HG02840 (cell line): ENCODE data around the gene MT1H.
"Not testable (repeated sequence)": the region's sequence is repeated elsewhere in the genome, so short reads cannot be mapped to it uniquely, and the experiment has no call there.

Experiments used
- ATAC-seq: cut with Tn5 transposase; IDR thresholded peaks from one replicate; pipeline ENCODE4 v1.9.1; 2021; ENCODE audit warnings: mild to moderate bottlenecking, moderate library complexity, moderate number of reproducible peaks; ENCODE audit not compliant: unreplicated experiment, low FRiP score

MT1H gene

GRCh38 chr16:56662357-56663354, 7.0 kb upstream of the MT1H start:
- no peak for ATAC-seq

DNA sequence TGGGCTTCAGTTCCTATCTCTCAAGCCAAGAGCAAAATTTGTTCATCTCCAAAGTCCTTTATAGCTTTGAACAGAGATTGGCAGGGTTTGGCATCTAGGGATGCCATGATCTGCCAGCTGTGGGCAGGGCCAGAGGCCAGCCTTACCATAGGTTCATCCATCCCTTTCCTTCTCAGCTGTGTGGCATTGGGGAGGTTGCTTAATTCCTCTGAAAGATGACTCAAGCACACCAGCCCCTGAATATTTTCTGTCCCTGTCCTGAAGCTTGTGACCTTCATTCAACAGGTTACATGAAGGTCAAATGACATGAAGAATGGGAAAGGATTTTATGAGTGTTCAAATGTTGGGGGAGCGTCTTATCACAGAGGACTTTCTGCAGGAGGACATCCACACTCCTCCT, 5.1 kb upstream of the MT1H start:
- no peak for ATAC-seq

- not testable (repeated sequence) for ATAC-seq
Measured at GRCh38 chr16:56665286-56666261, 4.0 kb upstream of the MT1H start.

GRCh38 chr16:56667581-56668571, 1.7 kb upstream of the MT1H start, which contains the start of gene MT1G:
TSS of gene MT1G (minus strand) at chr16:56668065. CDS start at chr16:56667993, 72 bp downstream.
- ATAC-seq, result no peak

DNA sequence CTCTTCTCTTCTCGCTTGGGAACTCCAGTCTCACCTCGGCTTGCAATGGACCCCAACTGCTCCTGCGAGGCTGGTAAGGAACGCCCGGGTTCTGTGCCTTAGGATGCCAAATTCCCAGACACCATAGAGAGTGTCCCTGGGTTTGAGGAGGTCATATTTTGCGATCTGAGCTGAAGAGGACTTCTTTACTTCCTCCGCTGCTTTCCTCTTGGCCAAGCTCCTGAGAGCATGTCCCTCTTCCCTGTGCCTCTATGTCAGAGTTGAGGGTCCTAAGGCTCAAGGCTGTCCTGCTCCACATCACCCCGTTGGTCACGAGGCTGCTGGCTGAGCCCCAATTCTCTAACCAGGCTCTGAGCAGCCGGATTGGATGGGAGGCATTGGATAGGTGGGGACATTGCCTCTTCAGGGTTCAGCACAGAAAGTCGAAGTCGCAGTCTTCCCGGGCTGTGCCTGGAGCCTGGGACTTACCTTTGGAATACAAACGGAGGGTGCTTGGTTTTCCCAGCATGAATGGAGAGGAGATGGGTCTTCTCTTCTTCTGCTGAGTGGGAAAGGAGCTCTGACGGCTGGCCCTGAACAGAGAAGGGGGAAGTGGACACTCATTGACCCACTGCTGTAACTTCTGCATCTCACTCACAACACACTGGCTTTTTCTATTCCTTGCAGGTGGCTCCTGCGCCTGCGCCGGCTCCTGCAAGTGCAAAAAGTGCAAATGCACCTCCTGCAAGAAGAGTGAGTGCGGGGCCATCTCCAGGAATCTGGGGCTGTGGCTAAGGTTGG, 416 bp downstream of the MT1H start:
- ATAC-seq, result no peak

DNA sequence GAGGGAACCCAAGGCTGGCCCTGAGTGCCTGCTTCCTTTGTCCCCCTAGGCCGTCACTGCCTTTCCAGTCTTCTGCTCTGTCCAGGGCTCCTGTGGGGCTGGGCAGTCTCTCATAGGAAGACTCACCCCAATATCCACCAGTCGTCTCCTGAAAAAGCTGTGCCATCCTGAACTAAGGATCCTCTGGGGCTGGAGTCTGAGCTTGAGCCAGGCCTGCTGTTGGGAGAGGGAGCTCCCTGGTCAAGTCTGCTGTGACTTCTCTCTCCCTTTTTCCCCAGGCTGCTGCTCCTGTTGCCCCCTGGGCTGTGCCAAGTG, 963 bp downstream of the MT1H start:
- ATAC-seq, result no peak

GRCh38 chr16:56671691-56672090, 2.1 kb downstream of the MT1H start:
- ATAC-seq, result not testable (repeated sequence)

GRCh38 chr16:56672171-56672570, 2.6 kb downstream of the MT1H start:
- ATAC-seq, result not testable (repeated sequence)

- ATAC-seq, result no peak
Measured at GRCh38 chr16:56672761-56673536, 3.3 kb downstream of the MT1H start.

DNA sequence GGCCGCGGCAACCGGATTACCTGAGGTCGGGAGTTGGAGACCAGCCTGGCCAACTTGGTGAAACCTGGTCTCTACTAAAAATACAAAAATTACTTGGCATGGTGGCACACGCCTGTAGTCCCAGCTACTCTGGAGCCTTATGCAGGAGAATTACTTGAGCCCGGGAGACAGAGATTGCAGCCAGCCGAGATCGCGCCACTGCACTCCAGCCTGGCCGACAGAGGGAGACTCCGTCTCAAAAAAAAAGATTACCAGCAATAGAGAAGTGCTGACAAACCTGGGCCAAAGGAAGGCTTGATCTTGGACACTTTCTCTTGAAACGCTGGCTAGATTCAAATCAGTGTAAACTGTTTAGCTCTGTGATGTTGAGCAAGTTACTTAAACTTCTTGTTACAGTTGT, 4.3 kb downstream of the MT1H start:
- ATAC-seq, result no peak

DNA sequence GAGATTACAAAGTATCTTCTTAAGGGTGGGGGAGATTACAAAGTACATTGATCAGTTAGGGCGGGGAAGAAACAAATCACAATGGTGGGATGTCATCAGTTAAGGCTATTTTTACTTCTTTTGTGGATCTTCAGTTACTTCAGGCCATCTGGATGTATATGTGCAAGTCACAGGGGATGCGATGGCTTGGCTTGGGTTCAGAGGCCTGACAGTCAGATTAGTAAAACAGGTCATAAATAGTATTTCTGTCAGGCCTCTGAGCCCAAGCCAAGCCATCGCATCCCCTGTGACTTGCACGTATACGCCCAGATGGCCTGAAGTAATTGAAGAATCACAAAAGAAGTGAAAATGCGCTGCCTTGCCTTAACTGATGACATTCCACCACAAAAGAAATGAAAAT, 5.0 kb downstream of the MT1H start:
- ATAC-seq, result not testable (repeated sequence)

- ATAC-seq, result no peak
Measured at GRCh38 chr16:56675685-56676210, 6.1 kb downstream of the MT1H start.

DNA sequence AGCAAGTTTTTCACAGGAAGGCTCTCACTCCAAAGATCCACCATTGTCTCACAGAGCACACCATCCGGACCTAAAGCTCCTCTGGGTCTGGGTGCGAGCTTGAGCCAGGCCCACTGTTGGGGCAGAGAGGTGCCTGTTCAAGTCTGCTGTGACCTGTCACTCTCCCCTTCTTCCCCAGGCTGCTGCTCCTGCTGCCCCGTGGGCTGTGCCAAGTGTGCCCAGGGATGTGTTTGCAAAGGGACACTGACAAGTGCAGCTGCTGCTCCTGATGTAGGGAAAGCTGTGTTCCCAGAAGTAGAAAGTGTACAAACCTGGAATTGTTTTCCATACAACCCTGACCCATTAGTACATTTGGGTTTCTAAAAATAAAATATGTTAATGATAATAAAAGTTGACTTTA, 7.9 kb downstream of the MT1H start:
- no peak for ATAC-seq

DNA sequence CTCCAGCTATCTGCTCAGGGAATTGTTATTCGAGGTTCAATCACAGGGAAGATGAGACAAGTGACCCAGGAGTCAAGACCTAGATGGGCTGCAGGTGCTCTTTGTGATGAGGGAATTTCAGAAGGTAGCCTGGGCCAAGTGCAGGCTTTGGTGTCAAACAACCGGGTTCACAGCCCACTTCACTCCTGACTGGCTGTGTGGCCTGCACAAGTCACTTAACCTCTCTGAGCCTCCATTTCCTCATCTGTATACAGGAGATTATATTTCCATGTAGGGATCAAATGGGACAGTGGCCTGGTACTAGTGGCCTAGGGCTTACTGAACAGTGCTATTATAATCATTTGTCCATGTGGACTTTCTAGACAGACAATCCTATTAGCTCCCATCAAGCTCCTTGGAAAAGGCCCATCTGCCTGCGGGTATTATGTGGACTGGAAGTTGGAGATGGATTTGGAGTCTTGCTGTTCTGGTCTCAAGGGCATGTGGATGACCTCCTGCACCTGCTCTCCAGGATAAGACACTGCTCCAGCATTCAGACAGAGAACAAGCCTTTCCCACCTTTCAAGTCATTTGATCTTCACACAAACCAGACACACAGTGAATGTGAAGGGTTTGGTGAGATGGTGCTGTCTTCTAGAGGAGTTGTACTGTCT, 9.6 kb downstream of the MT1H start:
- ATAC-seq, result no peak

DNA sequence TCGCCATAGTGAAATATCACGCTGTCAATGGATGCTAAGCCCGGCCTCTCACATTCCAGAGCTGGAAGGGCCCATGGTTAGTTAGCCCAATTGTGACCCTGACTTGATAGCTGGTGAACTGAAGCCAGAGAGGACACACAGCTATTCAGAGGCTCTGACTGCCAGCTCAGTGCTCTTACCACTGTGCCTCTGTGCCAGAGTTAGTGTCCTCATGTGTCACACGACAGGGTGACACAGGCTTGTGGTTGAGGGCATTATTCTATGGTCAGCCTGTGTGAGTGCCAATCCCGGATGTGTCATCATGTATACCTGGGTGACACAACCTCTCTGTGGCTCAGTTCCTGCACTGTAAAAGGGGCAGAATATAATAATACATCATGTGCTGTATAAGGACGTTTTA, 10.2 kb downstream of the MT1H start:
- no peak for ATAC-seq

DNA sequence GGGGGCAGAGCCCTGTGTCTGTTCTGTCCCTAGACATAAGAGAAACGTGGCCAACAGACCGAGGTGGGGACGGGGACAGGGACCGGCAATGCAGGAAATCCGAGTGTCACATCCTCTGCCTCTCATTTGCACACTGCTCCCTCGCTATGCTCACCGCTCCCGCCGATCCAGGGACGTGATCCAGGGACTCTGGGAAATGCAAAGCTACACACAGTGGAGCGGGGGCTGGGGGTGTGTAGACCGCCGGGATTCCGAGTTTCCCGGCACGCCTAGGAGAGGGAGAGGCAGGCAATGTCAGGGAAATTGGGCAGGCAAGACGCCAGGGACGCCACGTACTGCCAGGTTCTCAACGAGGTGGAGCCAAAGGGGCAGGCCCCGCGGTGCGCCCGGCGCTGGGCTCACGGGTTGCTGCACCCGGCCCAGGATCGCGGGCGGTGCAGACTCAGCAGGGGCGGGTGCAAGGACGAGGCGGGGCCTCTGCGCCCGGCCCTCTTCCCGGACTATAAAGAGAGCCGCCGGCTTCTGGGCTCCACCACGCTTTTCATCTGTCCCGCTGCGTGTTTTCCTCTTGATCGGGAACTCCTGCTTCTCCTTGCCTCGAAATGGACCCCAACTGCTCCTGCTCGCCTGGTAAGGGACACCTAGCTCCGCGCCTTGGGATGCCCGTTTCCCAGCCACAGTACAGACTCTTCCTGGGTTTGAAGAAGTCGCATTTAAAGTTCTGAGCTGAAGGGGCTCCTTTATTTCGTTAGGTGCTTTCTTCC, 12.5 kb downstream of the MT1H start, which contains the start of gene MT1X:
MT1X (plus strand) TSS at position 532 of the 764 bp plus-strand sequence; CDS start at position 603, 71 bp downstream.
- ATAC-seq, result peak; percentile 93
